Endothelial cell of hepatic sinusoid (primary cell): ENCODE data around the gene FRY.

Experiments
- in situ Hi-C: cut with HindIII; loops from 2 replicates; pipeline ENCODE4 v1.10.0; 2017; ENCODE audit warnings: low sequenced_read_pairs

The FRY gene

GRCh38 chr13:32164622-32165268, 133.2 kb downstream of the FRY start:
- in situ Hi-C loops = no loop called here

DNA sequence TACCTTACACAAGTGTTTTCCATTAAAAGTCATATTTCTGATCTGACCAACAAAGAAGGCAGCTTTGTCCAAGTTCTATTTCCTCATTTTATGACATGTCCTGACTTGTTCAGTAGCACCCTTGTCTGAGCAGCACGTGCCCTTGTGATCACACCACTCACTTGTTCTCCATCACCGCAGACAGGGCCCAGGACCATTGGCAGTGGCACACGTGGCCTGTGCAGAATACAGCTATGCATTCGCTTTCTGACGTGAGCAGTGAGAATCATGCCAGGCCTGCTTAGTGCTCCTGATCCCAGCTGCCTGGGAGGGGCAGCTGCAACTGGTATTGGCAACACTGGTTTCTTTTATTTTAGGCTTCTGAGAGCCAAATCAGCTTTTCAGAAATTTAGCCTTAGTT, 134.2 kb downstream of the FRY start:
- in situ Hi-C loops = no loop called here

GRCh38 chr13:32168131-32168530, 136.6 kb downstream of the FRY start:
- in situ Hi-C loops = no loop called here

DNA sequence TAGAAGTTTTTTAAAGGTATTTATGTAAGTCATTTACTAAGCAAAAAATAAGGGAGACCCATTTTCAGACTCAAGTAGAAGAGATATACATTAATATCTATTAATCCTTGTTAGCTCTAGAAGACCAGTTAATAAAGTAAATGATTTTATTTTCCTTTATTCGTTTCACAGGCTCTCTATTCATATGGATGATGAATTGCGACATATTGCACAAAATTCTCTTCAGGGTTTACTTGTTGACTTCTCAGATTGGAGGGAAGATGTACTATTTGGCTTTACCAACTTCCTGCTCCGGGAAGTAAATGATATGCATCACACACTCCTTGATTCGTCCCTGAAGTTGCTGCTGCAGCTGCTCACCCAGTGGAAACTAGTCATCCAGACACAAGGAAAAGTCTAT, 139.3 kb downstream of the FRY start:
- in situ Hi-C loops = no loop called here

DNA sequence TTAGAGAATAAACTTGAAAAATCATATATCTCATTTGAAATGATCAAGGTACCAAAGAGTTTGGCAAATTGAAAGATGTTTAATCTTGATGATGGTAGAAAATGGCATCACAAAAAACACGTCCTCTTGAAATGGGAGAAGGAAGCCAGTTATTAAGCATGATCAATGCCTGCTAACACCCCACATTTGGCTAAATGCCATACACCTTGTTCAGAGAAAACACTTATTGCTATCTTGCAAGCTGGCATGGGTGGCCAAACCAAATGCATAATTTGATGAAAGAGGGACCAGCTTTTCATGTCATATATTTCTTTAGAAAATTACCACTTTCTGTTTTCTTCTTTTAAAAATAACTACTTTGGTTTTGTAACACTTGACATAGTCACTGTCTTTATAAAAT, 142.3 kb downstream of the FRY start:
- in situ Hi-C loops = no loop called here

GRCh38 chr13:32174366-32174765, 142.8 kb downstream of the FRY start:
- in situ Hi-C loops = no loop called here

DNA sequence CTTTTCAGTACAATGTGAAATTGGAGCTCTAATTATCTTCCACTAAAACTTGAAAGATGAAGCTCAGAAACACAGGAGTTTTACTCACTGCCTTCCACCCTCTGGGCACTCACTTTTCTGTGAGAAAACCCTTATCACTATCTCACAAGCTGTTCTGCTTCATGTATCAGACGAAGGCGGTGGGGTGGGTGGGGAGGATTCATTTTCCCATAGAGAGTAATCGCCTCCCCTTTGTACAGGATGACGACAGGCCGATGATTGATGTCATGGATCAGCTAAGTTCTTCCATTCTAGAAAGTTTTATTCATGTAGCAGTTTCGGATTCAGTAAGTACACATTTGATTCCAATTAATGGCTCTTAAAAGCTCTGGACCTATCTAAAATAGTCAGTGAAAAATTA, 143.7 kb downstream of the FRY start:
- in situ Hi-C loops = no loop called here

DNA sequence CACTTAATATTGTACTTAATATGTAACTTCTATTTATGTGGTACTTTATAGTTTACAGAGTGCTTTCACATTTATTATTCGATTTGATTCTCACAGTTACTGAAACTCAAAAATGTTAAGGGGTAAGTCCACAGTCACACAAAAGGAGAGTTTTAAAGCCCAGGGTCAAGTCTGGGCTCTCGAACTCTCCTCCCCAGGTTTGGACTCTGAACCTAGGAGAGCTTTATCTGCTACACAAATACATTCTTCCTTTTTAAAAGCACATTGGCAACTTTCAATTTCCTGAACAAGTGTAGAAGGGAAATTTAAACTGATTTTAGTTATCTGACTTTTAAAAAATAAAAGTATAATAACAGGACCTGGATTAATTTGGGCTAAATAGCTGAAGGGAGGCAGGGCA, 144.4 kb downstream of the FRY start:
- in situ Hi-C loops = no loop called here

DNA sequence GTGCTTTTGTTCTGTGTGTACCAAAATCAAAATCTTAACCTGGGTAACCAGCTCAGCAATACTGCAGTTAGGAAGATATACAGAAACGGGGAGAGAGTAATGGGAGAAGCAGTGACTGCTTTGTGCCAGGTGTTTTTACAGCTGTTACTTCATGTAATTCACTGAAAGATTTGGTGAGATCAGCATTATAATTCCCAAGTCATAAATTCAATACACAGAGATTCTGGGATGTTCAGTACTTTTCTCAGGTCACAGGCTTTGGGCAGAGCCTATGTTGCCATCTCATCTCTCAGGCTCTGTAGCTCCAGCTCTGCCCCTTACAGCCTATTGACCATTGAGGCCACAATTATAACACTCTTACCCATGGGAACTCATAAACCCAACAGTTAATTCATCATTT, 145.1 kb downstream of the FRY start:
- in situ Hi-C loops = no loop called here

DNA sequence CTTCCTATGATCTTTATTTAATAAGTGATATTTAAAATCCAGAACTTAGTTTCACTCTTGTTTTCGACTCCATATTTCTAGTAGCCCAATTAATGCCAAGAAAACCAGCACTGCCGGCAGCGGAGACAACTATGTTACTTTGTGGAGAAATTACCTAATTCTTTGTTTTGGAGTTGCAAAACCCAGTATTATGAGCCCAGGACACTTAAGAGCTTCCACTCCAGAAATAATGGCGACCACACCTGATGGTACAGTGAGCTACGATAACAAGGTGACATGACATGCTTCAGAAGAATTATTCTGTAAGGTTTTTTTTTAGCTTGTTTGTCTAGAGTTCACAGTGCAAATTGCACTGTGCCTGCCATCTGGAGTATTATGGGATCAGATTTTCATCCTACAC, 147.2 kb downstream of the FRY start:
- in situ Hi-C loops = no loop called here

GRCh38 chr13:32179708-32180107, 148.1 kb downstream of the FRY start:
- in situ Hi-C loops = no loop called here

GRCh38 chr13:32187651-32188050, 156.1 kb downstream of the FRY start:
- in situ Hi-C loops = loop anchor here (5.0 kb wide), 1 partner anchor 105 kb away; no protein-coding TSS in a partner anchor

DNA sequence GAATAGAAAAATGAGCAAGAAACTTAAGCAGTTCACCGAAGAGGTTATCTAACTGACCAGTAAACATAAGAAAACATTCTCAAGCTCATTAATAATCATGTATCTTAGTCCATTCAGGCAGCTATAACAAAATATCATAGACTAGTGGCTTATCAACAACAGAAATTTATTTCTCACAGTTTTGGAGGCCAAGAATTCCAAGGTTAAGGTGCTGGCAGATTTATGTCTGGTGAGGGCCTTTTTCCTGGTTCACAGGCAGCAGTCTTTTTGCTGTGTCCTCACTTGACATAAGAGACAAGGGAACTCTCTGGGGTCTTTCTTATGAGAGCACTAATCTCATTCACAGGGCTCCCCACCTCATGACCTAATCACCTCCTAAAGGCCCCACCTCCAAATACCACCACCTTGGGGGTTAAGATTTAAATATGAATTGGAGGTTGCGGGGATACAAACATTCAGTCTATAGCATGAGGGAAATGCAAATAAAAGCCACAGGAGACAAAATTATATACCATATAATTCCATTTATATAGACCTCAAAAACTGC, 160.0 kb downstream of the FRY start:
- in situ Hi-C loops = no loop called here

DNA sequence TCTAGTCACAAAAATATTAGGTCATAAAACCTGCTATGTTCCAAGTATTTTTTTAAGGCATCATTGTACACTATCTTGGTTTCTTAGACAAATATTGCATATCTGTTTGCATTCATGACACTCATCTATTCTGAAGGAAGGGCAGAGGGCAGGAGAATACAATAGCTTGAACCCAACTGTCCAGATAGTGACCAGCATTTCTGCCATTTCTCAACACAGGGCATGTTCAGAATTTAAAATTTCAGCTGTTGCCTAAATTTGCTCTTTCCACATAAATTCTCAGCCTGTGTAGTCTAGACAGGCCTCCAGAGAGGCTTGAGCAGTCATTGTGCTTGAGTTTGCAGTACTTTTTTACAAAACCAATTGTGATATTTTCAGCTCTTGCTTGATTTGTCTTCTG, 164.1 kb downstream of the FRY start:
- in situ Hi-C loops = no loop called here

DNA sequence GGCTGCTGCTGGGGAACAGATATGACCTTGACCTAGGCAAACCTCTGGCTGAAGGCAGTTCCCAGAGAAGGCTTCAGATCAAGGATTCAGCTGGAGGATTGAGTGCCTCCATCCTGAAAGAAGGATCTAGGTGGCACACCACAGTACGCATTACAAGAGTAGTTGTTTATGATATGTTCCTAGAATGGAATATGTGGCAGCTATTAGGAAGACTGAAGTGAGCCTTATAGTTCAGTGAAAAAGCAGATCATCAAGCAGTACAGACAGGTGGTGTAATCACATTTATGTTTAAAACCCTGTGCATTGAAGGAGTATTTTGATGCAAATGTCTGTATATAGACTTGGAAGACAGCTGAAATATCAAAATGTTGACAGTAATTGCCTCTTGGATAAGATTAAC, 167.6 kb downstream of the FRY start:
- in situ Hi-C loops = no loop called here

GRCh38 chr13:32200741-32201140, 169.2 kb downstream of the FRY start:
- in situ Hi-C loops = no loop called here

DNA sequence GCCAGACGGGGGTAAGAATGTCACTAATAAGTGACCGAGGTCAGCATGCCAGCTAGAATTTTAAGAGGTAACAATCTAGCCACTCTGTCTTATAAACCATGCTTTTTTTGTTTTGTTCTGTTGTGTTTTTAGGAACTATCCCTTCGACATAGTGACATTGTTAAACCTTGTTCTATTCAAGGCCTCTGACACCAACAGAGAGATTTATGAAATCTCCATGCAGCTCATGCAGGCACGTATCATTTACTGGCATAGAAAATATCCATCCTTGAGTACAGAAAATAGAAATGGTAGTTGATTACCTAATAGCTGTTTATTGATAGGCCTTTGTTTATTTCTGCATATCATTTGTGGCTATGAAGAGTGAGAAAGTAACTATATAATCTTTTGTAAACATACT, 170.2 kb downstream of the FRY start:
- in situ Hi-C loops = no loop called here

DNA sequence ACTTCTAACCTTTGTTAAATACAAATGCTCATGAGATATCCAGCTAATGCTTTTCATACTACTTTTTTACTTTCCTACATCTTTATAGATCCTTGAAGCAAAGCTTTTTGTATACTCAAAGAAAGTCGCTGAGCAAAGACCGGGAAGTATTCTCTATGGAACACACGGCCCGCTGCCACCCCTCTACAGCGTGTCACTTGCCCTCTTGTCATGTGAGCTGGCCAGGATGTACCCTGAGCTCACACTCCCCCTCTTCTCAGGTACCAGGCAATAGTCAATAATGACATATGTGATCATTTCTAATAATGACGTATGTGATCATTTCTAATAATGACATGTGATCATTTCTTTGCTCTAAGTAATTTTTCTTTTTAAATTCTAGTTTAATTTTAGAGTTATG, 170.7 kb downstream of the FRY start:
- in situ Hi-C loops = no loop called here

GRCh38 chr13:32203221-32203620, 171.6 kb downstream of the FRY start:
- in situ Hi-C loops = no loop called here

DNA sequence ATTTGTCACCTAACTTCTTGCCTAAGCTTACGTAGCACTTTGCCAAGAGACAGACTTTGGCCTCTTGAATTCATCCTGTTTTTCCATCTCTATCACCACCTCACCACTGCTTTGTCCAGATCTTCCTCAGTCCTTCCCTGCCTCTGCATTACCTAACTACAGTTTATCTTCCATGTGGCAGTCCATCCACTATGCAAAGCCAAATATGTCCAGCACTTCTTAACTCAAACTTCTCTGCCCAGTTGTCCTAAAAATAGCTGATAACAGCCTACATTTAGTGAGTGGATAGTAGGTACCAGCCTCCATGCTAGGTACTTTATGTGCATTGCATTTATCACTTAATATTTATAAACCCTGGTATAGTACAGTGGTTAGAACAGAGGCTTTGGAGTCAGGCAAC, 172.2 kb downstream of the FRY start:
- in situ Hi-C loops = no loop called here

- in situ Hi-C loops = no loop called here
Measured at GRCh38 chr13:32205431-32206096, 174.0 kb downstream of the FRY start.

DNA sequence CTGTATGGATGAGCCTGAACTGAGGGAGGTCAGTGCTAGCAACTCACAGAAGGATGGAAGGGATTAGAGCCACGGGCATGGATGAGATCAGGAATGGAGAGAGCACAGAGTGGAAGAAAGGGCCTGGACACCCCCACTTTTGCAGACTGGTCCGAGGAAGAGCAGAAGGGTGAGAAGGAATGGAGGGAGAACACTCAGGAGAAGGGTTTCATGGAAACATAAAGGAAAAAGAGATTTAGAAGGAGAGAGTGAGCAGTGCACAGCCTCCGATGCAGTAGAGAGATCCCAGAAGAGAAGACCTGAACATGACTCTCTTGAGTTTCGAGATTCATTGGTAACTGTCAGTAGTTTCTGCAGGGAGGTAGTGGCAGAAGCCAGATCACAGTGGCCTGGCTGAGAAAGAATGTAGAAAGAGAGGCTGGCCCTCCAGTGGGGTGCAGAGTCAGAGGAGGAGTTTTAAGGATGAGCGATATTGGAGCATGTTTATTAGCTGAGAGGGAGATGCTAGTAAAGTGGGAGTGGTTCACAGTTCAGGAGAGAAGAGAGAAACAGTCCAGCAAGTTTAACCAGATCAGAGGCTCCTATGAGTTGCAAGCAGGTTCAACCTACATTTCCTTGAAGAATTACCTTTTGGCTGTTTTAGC, 174.6 kb downstream of the FRY start:
- in situ Hi-C loops = no loop called here
